Esophagus muscularis mucosa (tissue), 4 donors: ENCODE data around the gene HYAL1. TPM values are rescaled to one million over a fixed set of nuclear protein-coding genes. Genes with fewer than 3 reads are reported as not detected.
A peak's percentile ranks its signal among the peaks of the same experiment; 100 is the strongest.

Experiments used
- DNase-seq: peaks from one replicate; pipeline ENCODE4 v3.0.0-alpha.2; 2017; ENCODE audit errors: extremely low spot score
- H3K27ac ChIP-seq, 4 donors: fragments of 200-600 bp; sonication (generic); replicated peaks in 1 of 4; 1 replicate in 3 of 4; 2 replicates in 1 of 4; pipeline ENCODE4 v1.5.1; 2016 to 2019; ENCODE audit warnings: mild to moderate bottlenecking in 1 of 4
- H3K27me3 ChIP-seq, 4 donors: fragments of 200-600 bp; sonication (generic); one replicate each; pipeline versions ENCODE4 v1.5.1 to v1.6.0; 2016 to 2019
- H3K36me3 ChIP-seq, 4 donors: fragments of 200-600 bp; sonication (generic); one replicate each; pipeline ENCODE4 v1.5.1; 2016 to 2019
- H3K4me1 ChIP-seq, 4 donors: fragments of 200-600 bp; sonication (generic); one replicate each; pipeline ENCODE4 v1.5.1; 2016 to 2019
- H3K4me3 ChIP-seq, 4 donors: fragments of 200-600 bp; sonication (generic); 1 replicate in 2 of 4; 2 replicates in 2 of 4; pipeline ENCODE4 v1.5.1; 2016 to 2019; ENCODE audit warnings: mild to moderate bottlenecking in 4 of 4, moderate library complexity in 1 of 4
- H3K9me3 ChIP-seq, 4 donors: fragments of 200-600 bp; sonication (generic); 1 replicate in 3 of 4; 2 replicates in 1 of 4; pipeline ENCODE4 v1.5.1; 2016 to 2019
- EP300 ChIP-seq: sonication (generic); formaldehyde crosslinking; IDR thresholded peaks from one replicate; pipeline ENCODE4 v1.6.1; 2017; ENCODE audit warnings: antibody characterized with exemption
- POLR2A ChIP-seq: fragments of 450-650 bp; IDR thresholded peaks from one replicate; pipeline ENCODE4 v1.6.1; 2017; ENCODE audit warnings: antibody characterized with exemption, moderate library complexity, mild to moderate bottlenecking, low read depth
- POLR2AphosphoS5 ChIP-seq, 2 donors: sonication (generic); formaldehyde crosslinking; IDR thresholded peaks; one replicate each; pipeline ENCODE4 v1.6.1; 2017; ENCODE audit warnings: antibody characterized with exemption in 2 of 2
- WGBS: methylation state at CpG from one replicate; pipeline ENCODE4 v1.1.5; 2018; 5-methylcytosine and 5-hydroxymethylcytosine counted together
- intact Hi-C: fragments of 100-400 bp; cut with DNase I; formaldehyde crosslinking; loops from one replicate; pipeline ENCODE4 v1.15.1; 2023
- total RNA-seq, 4 donors: library from RNA; depleted of rRNA; stranded (reverse); fragments of >200 nt; gene quantifications; one replicate each; pipeline versions ENCODE4 v1.1.0 to v1.2.1, GENCODE V29; 2016
- TF ChIP-seq, protein P1 (sequence below), 3 experiments: fragments of 200-600 bp in 2 of 3; fragments of 450-650 bp in 1 of 3; sonication (generic) in 2 of 3; IDR thresholded peaks; one replicate each; pipeline ENCODE4 v1.5.1; 2017 to 2019; ENCODE audit warnings: antibody characterized with exemption in 3 of 3, mild to moderate bottlenecking in 2 of 3, moderate library complexity in 1 of 3

Gene HYAL1
- total RNA-seq, 4 donors from 2014 or later: 8.3 to 15.6 (median 9.0) TPM

DNA sequence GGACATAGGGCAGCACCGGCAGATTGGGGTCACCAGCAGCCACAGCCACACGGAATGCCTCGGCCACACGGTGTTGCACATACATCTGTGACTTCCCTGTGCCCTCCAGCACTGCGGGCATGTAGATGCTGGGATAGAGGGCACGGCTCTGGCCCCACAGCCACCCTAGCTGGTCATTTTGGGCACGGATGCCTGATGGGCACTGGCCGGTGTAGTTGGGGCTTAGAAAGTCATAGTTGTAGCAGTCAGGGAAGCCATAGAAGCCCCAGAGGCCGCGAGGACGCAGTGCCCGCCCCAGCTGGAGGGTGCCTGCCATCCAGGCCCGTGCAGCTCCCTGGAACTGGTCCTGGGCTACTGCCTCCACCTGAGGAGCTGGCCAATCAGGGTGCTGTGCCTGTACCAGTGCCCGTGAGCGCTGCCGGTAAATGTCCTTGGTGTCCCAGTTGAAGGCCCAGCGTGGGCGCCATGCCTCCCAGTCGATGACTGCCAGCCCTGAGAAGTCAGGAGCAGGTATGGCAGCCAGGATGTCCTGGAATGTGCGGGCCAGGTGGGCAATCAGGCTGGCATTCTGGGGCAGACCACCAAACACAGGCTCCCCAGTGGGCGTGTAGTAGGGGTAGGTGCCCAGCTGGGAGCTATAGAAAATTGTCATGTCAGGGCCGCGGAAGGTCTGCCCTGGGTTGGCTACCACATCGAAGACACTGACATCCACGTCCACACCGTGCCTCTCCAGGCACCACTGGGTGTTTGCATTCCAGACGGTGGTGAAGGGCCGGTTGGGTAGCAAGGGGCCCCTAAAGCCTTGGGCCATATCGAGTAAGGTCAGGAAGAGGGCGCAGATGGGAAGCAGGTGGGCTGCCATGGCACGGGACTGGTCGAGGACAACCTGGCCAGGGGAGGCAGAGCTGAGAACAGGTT lies 1.0 kb downstream of the HYAL1 start:
- intact Hi-C loops: no loop called here
- WGBS: 90% methylated on average over 14 of the region's 32 CpGs
- peak overlapping the region; percentile 64 to 91 (median 70) for H3K27ac ChIP-seq
- H3K4me3 ChIP-seq: peak overlapping the region; percentile 28 to 53 (median 36)
- H3K27me3 ChIP-seq: no peaks in the 10 kb centered on the region
- peaks cover 27 to 55% (median 52%) of the 10 kb centered on the region in 4 donors for H3K4me1 ChIP-seq
- H3K36me3 ChIP-seq: peaks cover 0 to 4% (median 0%) of the 10 kb centered on the region in 4 donors
- no peaks in the 10 kb centered on the region for H3K9me3 ChIP-seq
- no peak for DNase-seq
- TF ChIP-seq EP300 (no peak), POLR2A (no peak), POLR2AphosphoS5 (IDR thresholded peaks at IDR 0.05) (no peak)
- TF ChIP-seq, protein P1, sequence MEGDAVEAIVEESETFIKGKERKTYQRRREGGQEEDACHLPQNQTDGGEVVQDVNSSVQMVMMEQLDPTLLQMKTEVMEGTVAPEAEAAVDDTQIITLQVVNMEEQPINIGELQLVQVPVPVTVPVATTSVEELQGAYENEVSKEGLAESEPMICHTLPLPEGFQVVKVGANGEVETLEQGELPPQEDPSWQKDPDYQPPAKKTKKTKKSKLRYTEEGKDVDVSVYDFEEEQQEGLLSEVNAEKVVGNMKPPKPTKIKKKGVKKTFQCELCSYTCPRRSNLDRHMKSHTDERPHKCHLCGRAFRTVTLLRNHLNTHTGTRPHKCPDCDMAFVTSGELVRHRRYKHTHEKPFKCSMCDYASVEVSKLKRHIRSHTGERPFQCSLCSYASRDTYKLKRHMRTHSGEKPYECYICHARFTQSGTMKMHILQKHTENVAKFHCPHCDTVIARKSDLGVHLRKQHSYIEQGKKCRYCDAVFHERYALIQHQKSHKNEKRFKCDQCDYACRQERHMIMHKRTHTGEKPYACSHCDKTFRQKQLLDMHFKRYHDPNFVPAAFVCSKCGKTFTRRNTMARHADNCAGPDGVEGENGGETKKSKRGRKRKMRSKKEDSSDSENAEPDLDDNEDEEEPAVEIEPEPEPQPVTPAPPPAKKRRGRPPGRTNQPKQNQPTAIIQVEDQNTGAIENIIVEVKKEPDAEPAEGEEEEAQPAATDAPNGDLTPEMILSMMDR (IDR thresholded peaks at IDR 0.05): no peak

DNA sequence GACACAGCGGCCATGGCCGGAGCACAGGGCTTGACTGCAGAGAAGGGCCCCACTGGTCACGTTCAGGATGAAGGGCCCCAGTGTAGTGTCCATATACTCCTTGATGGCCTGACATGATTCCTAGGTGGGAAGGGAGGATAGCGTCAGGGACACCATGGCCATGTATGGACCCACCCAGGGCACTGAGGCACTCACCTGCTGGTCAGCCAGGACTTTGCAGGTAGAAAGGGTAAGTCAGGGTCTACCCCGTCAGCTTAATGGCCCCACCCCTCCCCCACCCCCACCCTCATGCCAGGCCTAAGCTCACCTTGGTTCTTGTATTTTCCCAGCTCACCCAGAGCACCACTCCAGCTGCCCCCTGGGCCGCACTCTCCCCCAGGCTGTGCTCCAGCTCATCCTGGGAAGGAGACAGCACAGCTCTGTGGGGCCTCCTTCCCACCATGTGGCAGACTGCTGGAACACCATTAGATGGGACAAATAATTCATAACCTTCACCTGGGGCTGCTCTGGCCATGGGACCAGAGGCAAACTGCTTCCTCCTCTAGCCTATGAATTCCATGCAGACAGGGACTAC lies 2.6 kb downstream of the HYAL1 start:
- Histone ChIP-seq H3K27me3 (no peaks in the 10 kb centered on the region), H3K9me3 (no peaks in the 10 kb centered on the region), H3K27ac (peak overlapping the region; percentile 86 to 93 (median 92)), H3K4me1 (peaks cover 27 to 56% (median 52%) of the 10 kb centered on the region in 4 donors), H3K36me3 (peaks cover 0 to 9% (median 2%) of the 10 kb centered on the region in 4 donors), H3K4me3 (peak overlapping the region in 3 of 4 donors; percentile 70 to 74 (median 74))
- no peak for DNase-seq
- intact Hi-C loops: no loop called here
- WGBS: 91% methylated on average over 6 of the region's 6 CpGs
- TF ChIP-seq POLR2AphosphoS5 (IDR thresholded peaks at IDR 0.05) (no peak), EP300 (no peak), POLR2A (no peak)
- TF ChIP-seq, protein P1 (IDR thresholded peaks at IDR 0.05): no peak

- Histone ChIP-seq H3K4me3 (peak overlapping the region; percentile 67 to 74 (median 72)), H3K4me1 (peaks cover 27 to 56% (median 52%) of the 10 kb centered on the region in 4 donors), H3K27me3 (no peaks in the 10 kb centered on the region), H3K9me3 (no peaks in the 10 kb centered on the region), H3K36me3 (peaks cover 0 to 9% (median 2%) of the 10 kb centered on the region in 4 donors), H3K27ac (peak overlapping the region; percentile 86 to 93 (median 92))
- intact Hi-C loops: no loop called here
- no peak for DNase-seq
- no peak for TF ChIP-seq EP300
- TF ChIP-seq, protein P1 (IDR thresholded peaks at IDR 0.05): no peak
- TF ChIP-seq POLR2A: no peak
- no peak for TF ChIP-seq POLR2AphosphoS5 (IDR thresholded peaks at IDR 0.05)
- 48% methylated on average over 12 of the region's 12 CpGs for WGBS
These were observed 3.3 kb downstream of the HYAL1 start for GRCh38 chr3:50299929-50300680.

GRCh38 chr3:50299638-50299928 lies 3.8 kb downstream of the HYAL1 start:
- intact Hi-C loops: no loop called here

More at GRCh38 chr3:50299638-50299928, 3.8 kb downstream of the HYAL1 start:
- Histone ChIP-seq H3K36me3 (peaks cover 0 to 9% (median under 1%) of the 10 kb centered on the region in 4 donors), H3K9me3 (no peaks in the 10 kb centered on the region), H3K27ac (peak overlapping the region; percentile 86 to 93 (median 92)), H3K4me3 (peak overlapping the region; percentile 67 to 74 (median 72)), H3K27me3 (no peaks in the 10 kb centered on the region), H3K4me1 (peaks cover 27 to 56% (median 52%) of the 10 kb centered on the region in 4 donors)
- no peak for TF ChIP-seq EP300
- no peak for TF ChIP-seq POLR2AphosphoS5 (IDR thresholded peaks at IDR 0.05)
- TF ChIP-seq, protein P1 (IDR thresholded peaks at IDR 0.05): no peak
- TF ChIP-seq POLR2A: no peak
- 2% methylated on average over 12 of the region's 12 CpGs for WGBS
- DNase-seq: no peak
